NCI-H1092 (cell line): ENCODE results near the gene NPPA.
"Not testable (repeated sequence)": the region's sequence is repeated elsewhere in the genome, so short reads cannot be mapped to it uniquely, and the experiment has no call there.

ENCODE experiments used
- DNase-seq: peaks from one replicate; lab custom pipeline; 2025; lab: John Stamatoyannopoulos, UW

Gene NPPA

GRCh38 chr1:11807133-11807532 lies 40.5 kb downstream of the NPPA start:
- DNase-seq = no peak

GRCh38 chr1:11806307-11806936 lies 41.2 kb downstream of the NPPA start:
- peak; percentile 18 for DNase-seq

GRCh38 chr1:11805422-11806306 lies 41.9 kb downstream of the NPPA start, which contains the start of the genes CLCN6 and MTHFR:
Gene CLCN6, plus strand, starts transcription at chr1:11806191. Its CDS starts 72 bp downstream, at chr1:11806263.
Gene MTHFR, minus strand, starts transcription at chr1:11805964. Its CDS starts 2,848 bp downstream, at chr1:11803116.
- peak; percentile 99 for DNase-seq

- peak; percentile 48 for DNase-seq
Observed at GRCh38 chr1:11804666-11805421, 42.7 kb downstream of the NPPA start.

GRCh38 chr1:11803924-11804665 lies 43.5 kb downstream of the NPPA start:
- not testable (repeated sequence) for DNase-seq

- DNase-seq = no peak
Observed at GRCh38 chr1:11802973-11803885, 44.4 kb downstream of the NPPA start.

GRCh38 chr1:11802616-11802972 lies 45.0 kb downstream of the NPPA start:
- DNase-seq = no peak

- no peak for DNase-seq
Observed at GRCh38 chr1:11800756-11801433, 46.7 kb downstream of the NPPA start.

- DNase-seq = no peak
Observed at GRCh38 chr1:11800391-11800755, 47.2 kb downstream of the NPPA start.

GRCh38 chr1:11799896-11800295 lies 47.7 kb downstream of the NPPA start:
- DNase-seq = no peak

GRCh38 chr1:11799099-11799498 lies 48.5 kb downstream of the NPPA start:
- DNase-seq = no peak

- DNase-seq = no peak
Observed at GRCh38 chr1:11797525-11798216, 49.9 kb downstream of the NPPA start.

- DNase-seq = no peak
Observed at GRCh38 chr1:11796036-11796828, 51.4 kb downstream of the NPPA start.
